GM12872 (cell line): ENCODE measurements around the gene RAD51B.

Experiments used
- TF ChIP-seq, protein P1 (sequence below): IDR thresholded peaks from 3 replicates; pipeline ENCODE4 v1.5.1; 2011; ENCODE audit warnings: low read depth, mild to moderate bottlenecking, low read length, moderate library complexity; ENCODE audit not compliant: insufficient read depth

RAD51B gene

GRCh38 chr14:68479247-68479646 lies 659.7 kb downstream of the RAD51B start:
- TF ChIP-seq, protein P1, sequence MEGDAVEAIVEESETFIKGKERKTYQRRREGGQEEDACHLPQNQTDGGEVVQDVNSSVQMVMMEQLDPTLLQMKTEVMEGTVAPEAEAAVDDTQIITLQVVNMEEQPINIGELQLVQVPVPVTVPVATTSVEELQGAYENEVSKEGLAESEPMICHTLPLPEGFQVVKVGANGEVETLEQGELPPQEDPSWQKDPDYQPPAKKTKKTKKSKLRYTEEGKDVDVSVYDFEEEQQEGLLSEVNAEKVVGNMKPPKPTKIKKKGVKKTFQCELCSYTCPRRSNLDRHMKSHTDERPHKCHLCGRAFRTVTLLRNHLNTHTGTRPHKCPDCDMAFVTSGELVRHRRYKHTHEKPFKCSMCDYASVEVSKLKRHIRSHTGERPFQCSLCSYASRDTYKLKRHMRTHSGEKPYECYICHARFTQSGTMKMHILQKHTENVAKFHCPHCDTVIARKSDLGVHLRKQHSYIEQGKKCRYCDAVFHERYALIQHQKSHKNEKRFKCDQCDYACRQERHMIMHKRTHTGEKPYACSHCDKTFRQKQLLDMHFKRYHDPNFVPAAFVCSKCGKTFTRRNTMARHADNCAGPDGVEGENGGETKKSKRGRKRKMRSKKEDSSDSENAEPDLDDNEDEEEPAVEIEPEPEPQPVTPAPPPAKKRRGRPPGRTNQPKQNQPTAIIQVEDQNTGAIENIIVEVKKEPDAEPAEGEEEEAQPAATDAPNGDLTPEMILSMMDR: no peak

GRCh38 chr14:68482018-68482417 lies 662.4 kb downstream of the RAD51B start:
- TF ChIP-seq, protein P1: no peak

DNA sequence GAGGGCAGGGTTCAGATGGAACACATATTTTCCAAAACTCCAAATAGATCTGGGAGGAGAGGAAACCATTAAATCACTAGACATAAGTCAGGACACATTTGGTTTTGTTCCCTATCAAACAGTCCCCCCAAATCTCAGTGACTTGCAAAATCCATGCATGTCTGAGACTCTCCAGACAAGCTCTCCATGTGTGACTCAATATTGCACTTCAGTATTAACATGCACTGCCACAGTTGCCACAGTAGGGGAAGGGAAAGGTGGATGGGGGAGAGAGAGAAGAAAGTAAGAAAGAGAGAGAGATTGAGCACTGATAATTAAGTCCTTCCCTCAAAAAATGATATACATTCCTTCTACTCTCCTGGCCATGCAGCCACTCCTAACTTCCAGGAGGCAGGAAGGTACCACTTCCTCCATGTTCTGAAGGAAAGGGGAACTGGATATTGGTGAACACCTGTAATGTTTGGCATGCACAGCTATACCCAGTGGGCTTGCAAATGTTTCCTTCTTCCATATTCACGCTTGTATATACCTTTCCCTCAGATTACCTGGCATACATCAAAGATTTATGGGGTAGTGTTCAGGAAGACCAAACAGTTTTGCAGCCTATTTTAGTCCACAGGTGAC lies 663.3 kb downstream of the RAD51B start:
- TF ChIP-seq, protein P1: no peak

- TF ChIP-seq, protein P1: no peak
Observed at GRCh38 chr14:68486033-68486732, 666.6 kb downstream of the RAD51B start.

DNA sequence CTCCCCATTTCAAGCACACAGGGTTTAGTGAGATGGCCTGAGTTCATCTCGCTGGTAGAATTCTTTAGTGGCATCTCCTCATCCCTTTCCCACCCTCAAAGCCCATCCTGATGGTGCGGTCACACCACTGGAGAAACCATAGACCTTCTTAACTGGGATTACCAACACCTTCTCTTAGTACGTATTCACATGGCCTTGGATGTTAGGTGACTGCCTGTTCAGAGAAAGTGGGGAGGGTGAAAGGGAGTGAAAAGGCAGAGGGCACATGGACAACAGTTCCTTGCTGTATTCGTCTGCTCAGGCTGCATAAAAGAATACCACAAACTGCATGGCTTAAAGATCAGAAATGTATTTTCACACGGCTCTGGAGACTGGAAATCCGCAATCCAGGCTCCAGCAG lies 667.2 kb downstream of the RAD51B start:
- TF ChIP-seq, protein P1: no peak

- TF ChIP-seq, protein P1: no peak
Observed at GRCh38 chr14:68487805-68488590, 668.4 kb downstream of the RAD51B start.

DNA sequence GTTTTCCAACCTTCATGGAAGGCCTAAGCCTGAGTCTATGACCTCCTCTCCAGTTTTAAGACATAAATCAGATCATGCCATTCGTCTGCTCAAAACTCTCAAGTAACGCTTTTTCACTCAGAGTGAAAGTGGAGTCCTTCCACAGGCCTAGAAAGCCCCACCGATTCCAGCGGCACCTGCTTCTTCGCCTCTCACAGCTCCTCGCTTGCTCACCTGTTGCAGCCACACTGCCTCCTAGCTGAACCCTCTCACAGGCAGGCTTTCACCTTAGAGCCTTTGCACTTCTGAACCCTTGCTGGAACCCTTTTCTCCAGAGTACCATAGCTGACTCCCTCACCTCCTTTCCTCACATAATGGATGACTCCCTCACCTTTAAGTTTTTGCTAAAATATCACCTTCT lies 672.2 kb downstream of the RAD51B start:
- TF ChIP-seq, protein P1: no peak
